ENCODE measurements around the gene JAZF1.

The JAZF1 gene

GRCh38 chr7:28005847-28006231 lies 174.8 kb downstream of the JAZF1 start:
- DNase-seq (ENCODE audit: low read depth in 1 of 2, low spot score in 1 of 2) = no peak
- TF ChIP-seq REST (IDR thresholded peaks at IDR 0.05; ENCODE audit: insufficient replicate concordance, low read depth) (no peak), GABPA (IDR thresholded peaks at IDR 0.05; ENCODE audit: low read depth) (no peak), SPI1 (IDR thresholded peaks at IDR 0.05; ENCODE audit: borderline replicate concordance, low read depth) (no peak), POLR2AphosphoS5 (IDR thresholded peaks at IDR 0.05; ENCODE audit: low read depth) (no peak), CTCF (IDR thresholded peaks at IDR 0.05; ENCODE audit: insufficient read depth, low read length) (no peak)

GRCh38 chr7:28005075-28005846 lies 175.3 kb downstream of the JAZF1 start:
- H3K4me3 ChIP-seq (replicated peaks; ENCODE audit: insufficient read depth, low read length) = no peak overlapping the region
- H3K27ac ChIP-seq (replicated peaks) = no peak overlapping the region
- DNase-seq (ENCODE audit: low read depth in 1 of 2, low spot score in 1 of 2) = no peak
- no peaks in the 10 kb centered on the region for H3K27me3 ChIP-seq (ENCODE audit: insufficient read depth, poor library complexity, severe bottlenecking)
- no peak for TF ChIP-seq REST (IDR thresholded peaks at IDR 0.05; ENCODE audit: insufficient replicate concordance, low read depth)
- no peak for TF ChIP-seq SPI1 (IDR thresholded peaks at IDR 0.05; ENCODE audit: borderline replicate concordance, low read depth)
- TF ChIP-seq POLR2AphosphoS5 (IDR thresholded peaks at IDR 0.05; ENCODE audit: low read depth) = no peak
- TF ChIP-seq GABPA (IDR thresholded peaks at IDR 0.05; ENCODE audit: low read depth) = no peak
- TF ChIP-seq CTCF (IDR thresholded peaks at IDR 0.05; ENCODE audit: insufficient read depth, low read length) = no peak

More at GRCh38 chr7:28005847-28006231, 174.8 kb downstream of the JAZF1 start:
- Histone ChIP-seq H3K4me3 (replicated peaks; ENCODE audit: insufficient read depth, low read length) (no peak overlapping the region), H3K27me3 (ENCODE audit: insufficient read depth, poor library complexity, severe bottlenecking) (no peaks in the 10 kb centered on the region), H3K27ac (replicated peaks) (no peak overlapping the region)

GRCh38 chr7:28003408-28003807 lies 177.2 kb downstream of the JAZF1 start:
- no peak overlapping the region for H3K27ac ChIP-seq (replicated peaks)
- no peak overlapping the region for H3K4me3 ChIP-seq (replicated peaks; ENCODE audit: insufficient read depth, low read length)
- no peak for DNase-seq (ENCODE audit: low read depth in 1 of 2, low spot score in 1 of 2)
- TF ChIP-seq POLR2AphosphoS5 (IDR thresholded peaks at IDR 0.05; ENCODE audit: low read depth) (no peak), CTCF (IDR thresholded peaks at IDR 0.05; ENCODE audit: insufficient read depth, low read length) (no peak), GABPA (IDR thresholded peaks at IDR 0.05; ENCODE audit: low read depth) (no peak), SPI1 (IDR thresholded peaks at IDR 0.05; ENCODE audit: borderline replicate concordance, low read depth) (no peak), REST (IDR thresholded peaks at IDR 0.05; ENCODE audit: insufficient replicate concordance, low read depth) (no peak)
- no peaks in the 10 kb centered on the region for H3K27me3 ChIP-seq (ENCODE audit: insufficient read depth, poor library complexity, severe bottlenecking)

Data from HL-60 (cell line).